Measurements from ENCODE around the gene ISYNA1. TPM values are rescaled to one million over a fixed set of nuclear protein-coding genes. Genes with fewer than 3 reads are reported as not detected.
A peak's percentile ranks its signal among the peaks of the same experiment; 100 is the strongest.

ISYNA1 gene
- total RNA-seq, 1 experiment from 2014 or later, result 236 TPM

DNA sequence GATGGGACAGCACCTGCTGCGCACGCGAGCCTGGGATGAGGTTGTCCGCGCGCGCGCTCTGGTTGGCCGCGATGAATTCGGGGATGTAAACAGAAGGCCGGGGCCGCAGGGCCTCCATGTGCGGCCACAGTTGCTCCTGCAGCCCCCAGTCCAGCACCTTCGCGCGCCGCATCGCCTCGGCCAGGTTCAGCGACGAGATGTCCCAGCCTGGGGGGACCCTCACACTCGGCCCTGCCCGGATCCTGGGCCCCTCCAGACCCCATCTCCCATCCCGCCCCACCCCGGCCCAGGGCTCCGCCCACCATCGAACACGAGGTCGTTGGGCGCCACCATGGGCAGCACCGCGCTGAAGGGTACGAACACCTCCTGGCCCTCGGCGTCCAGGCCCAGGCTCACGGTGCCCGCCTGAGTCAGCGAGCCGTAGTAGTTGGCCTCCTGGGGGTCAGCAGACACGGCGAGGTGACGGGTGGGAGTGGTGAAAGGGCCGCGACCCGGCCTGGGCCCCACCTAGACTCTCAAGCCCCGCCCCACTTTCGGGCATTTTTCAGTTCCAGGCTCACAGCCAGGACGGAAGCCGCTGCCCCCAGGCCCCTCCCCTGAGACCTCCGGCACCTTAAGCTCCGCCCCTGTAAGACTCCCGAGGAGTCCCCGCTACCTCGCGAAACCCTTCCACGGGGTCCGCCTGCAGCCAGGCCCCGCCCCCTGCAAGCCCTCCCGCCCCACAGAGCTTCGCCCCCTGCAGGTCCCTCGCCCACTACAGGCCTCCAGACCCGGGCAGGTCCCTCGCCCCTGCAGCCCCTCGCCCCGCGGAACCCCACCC lies 1.1 kb downstream of the ISYNA1 start:
- Mint-ChIP-seq H3K36me3 (peaks cover 3% of the 10 kb centered on the region), H3K27ac (peak overlapping the region; percentile 63; the same call in 1 of the 2 replicates), H3K27me3 (ENCODE audit: low read depth) (no peaks in the 10 kb centered on the region), H3K4me1 (peaks cover 34% of the 10 kb centered on the region), H3K4me3 (peak overlapping the region; percentile 66), H3K9me3 (no peaks in the 10 kb centered on the region)
- CTCF ChIA-PET, result interaction anchor here (0.5 to 1.1 kb wide), 14 partner anchors 8 to 897 kb away, joined by 3 to 10 read pairs (median 4); partner anchors contain the start of genes ELL and SSBP4
- peak; percentile 64 for ATAC-seq
- TF ChIP-seq, protein P1, sequence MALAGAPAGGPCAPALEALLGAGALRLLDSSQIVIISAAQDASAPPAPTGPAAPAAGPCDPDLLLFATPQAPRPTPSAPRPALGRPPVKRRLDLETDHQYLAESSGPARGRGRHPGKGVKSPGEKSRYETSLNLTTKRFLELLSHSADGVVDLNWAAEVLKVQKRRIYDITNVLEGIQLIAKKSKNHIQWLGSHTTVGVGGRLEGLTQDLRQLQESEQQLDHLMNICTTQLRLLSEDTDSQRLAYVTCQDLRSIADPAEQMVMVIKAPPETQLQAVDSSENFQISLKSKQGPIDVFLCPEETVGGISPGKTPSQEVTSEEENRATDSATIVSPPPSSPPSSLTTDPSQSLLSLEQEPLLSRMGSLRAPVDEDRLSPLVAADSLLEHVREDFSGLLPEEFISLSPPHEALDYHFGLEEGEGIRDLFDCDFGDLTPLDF (CRISPR knock-in tag; IDR thresholded peaks at IDR 0.05), result 0 out of 2 replicates have a peak, but pooled peaks have one; percentile 37
- no peak for TF ChIP-seq ATF1 (CRISPR knock-in tag; IDR thresholded peaks at IDR 0.05)
- TF ChIP-seq FOXK1 (CRISPR knock-in tag; IDR thresholded peaks at IDR 0.05), result peak; percentile 40
- no peak for TF ChIP-seq NFATC4 (CRISPR knock-in tag; IDR thresholded peaks at IDR 0.05)
- TF ChIP-seq NFYB (CRISPR knock-in tag; conservative IDR thresholded peaks at IDR 0.05; ENCODE audit: low read depth), result 0 out of 2 replicates have a peak, but pooled peaks have one; percentile 19
- TF ChIP-seq NFE2L1 (CRISPR knock-in tag; IDR thresholded peaks at IDR 0.05), result 0 out of 2 replicates have a peak, but pooled peaks have one; percentile 29
- peak; percentile 37; the same call in 1 of the 2 replicates for TF ChIP-seq KAT7 (CRISPR knock-in tag; IDR thresholded peaks at IDR 0.05; ENCODE audit: borderline replicate concordance)
- no peak for TF ChIP-seq GRHL2 (CRISPR knock-in tag; IDR thresholded peaks at IDR 0.05; ENCODE audit: insufficient replicate concordance, severe bottlenecking)
- peak; percentile 56; the same call in 1 of the 2 replicates for TF ChIP-seq JUN (CRISPR knock-in tag; IDR thresholded peaks at IDR 0.05)
- peak; percentile 75 for TF ChIP-seq MAX (CRISPR knock-in tag; IDR thresholded peaks at IDR 0.05)
- 0 out of 2 replicates have a peak, but pooled peaks have one; percentile 14 for TF ChIP-seq USF1 (CRISPR knock-in tag; IDR thresholded peaks at IDR 0.05)
- TF ChIP-seq SP1 (CRISPR knock-in tag; conservative IDR thresholded peaks at IDR 0.05), result peak; percentile 71
- no peak for TF ChIP-seq ZNF671 (CRISPR knock-in tag; IDR thresholded peaks at IDR 0.05)
- TF ChIP-seq FOXP1 (CRISPR knock-in tag; IDR thresholded peaks at IDR 0.05; ENCODE audit: borderline replicate concordance), result 0 out of 2 replicates have a peak, but pooled peaks have one; percentile 36
- POLR2A ChIA-PET, result interaction anchor here (0.6 kb wide), 1 partner anchor 8 kb away, joined by 3 read pairs; no protein-coding TSS in a partner anchor
- DNase-seq (ENCODE audit: low spot score), result peak; percentile 92

DNA sequence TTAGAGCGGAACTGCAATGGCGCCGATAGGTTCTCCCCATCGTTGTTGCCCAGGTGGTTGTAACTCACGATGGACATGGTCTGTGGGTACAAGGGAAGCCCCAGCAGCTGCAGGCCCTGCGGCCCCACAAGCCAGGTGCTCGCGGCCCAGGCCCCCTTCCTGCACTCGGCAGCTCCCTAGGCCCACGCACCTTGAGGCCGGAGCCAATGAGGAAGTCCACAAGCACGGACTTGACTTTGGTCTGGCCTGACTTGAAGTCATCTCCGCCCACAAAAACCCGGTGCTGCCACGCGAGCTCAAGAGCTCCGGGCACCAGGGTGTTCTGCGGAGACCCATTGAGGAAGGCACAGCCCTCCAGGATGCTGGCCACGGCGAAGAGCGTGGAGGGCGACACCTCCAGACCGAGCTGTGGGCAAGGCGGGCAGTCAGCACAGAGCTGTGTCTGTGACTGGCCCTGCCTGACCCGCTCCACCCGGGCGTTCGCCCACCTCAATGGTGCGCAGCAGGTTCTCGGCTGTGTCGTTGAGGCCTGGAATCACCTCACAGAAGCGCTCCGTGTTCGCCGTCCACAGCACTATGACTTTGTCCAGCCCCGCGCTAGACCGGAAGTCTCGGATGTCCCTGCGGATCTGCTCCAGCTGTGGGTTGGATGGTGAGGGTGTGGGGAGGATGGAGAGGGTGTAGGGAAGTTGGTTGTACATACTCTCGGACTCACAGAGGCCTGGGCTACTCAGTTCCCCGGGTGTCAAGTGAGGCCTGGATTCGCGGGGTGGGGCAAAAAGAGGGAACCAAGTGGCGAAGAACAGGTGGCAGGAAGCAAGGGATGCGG lies 1.9 kb downstream of the ISYNA1 start:
- peaks cover 36% of the 10 kb centered on the region for H3K4me1 Mint-ChIP-seq
- H3K9me3 Mint-ChIP-seq, result no peaks in the 10 kb centered on the region
- ChIA-PET CTCF (interaction anchor here (0.6 to 2.5 kb wide), 3 partner anchors 26 to 411 kb away, joined by 3 to 9 read pairs (median 3); no protein-coding TSS in a partner anchor), POLR2A (no interaction called here)
- no peak for DNase-seq (ENCODE audit: low spot score)
- no peak for ATAC-seq
- H3K36me3 Mint-ChIP-seq, result peaks cover 3% of the 10 kb centered on the region
- TF ChIP-seq AFF4 (CRISPR knock-in tag; IDR thresholded peaks at IDR 0.05; ENCODE audit: borderline replicate concordance), result no peak
- 0 out of 2 replicates have a peak, but pooled peaks have one; percentile 10 for TF ChIP-seq USF1 (CRISPR knock-in tag; IDR thresholded peaks at IDR 0.05)
- H3K4me3 Mint-ChIP-seq, result peak overlapping the region; percentile 66
- H3K27ac Mint-ChIP-seq, result peak overlapping the region; percentile 63; the same call in 1 of the 2 replicates
- H3K27me3 Mint-ChIP-seq (ENCODE audit: low read depth), result no peaks in the 10 kb centered on the region

Measured in WTC11 (cell line).